ENCODE data around the gene ZFP36.

Gene ZFP36

DNA sequence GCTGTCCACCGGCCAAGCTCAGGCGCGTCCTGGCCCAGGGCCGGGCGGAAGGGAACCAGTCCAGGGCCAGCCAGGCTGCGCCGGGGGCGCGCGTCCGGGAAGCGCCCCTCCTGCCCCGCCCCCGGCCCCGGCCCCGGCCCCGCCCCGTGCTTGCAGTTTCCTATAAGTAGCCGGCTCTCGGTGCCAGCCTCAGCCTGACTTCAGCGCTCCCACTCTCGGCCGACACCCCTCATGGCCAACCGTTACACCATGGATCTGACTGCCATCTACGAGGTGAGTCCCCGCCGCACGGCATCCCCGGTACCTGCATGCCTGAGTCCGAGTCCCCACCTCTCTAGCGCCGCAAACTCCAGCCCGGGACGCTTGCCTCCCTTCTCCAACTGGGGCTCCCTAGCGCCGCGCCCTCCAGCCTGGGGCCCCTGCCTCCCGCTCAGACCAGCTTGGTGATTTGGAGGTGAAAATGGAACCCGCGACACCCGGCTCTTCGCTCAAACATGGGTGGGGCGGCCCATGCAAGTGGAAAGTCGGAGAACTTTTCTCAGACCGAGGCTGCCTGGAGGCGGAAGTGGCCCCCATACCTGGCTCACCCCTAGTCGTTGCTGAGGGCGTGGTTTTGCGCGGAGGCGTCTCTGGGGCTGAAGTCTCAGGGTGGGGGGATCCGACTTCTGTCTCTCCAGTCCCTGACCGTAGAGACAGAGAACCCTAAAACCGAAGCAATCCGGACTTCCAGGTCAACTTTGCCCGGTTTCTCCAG lies at the start of gene ZFP36:
Gene ZFP36, plus strand, starts transcription at position 192 of the 754 bp plus-strand sequence. Its CDS starts 58 bp downstream, at position 250.
- peaks cover 12% of the 10 kb centered on the region; the same call in 1 of the 2 replicates for H3K36me3 ChIP-seq (replicated peaks; ENCODE audit: insufficient read depth, low read length)
- no peaks in the 10 kb centered on the region for H3K9me3 ChIP-seq (replicated peaks; ENCODE audit: insufficient read depth, low read length)
- peaks cover 20% of the 10 kb centered on the region; the same call in 1 of the 2 replicates for H4K20me1 ChIP-seq (ENCODE audit: insufficient read depth, low read length)
- H3F3A ChIP-seq (ENCODE audit: insufficient read depth, low read length), result peaks cover 95% of the 10 kb centered on the region
- peak within 1 kb of the TSS; percentile 99 for H3K4me2 ChIP-seq (ENCODE audit: low read depth, low read length)
- TF ChIP-seq CTCF (IDR thresholded peaks at IDR 0.05; ENCODE audit: low read length) (no peak), EZH2 (optimal IDR thresholded peaks at IDR 0.05; ENCODE audit: low read depth, low read length) (no peak), EZH2phosphoT487 (IDR thresholded peaks at IDR 0.05; ENCODE audit: low read length) (no peak)
- no peak within 1 kb of the TSS for H2AFZ ChIP-seq (ENCODE audit: low read length)
- H3K27me3 ChIP-seq (replicated peaks; ENCODE audit: insufficient read depth, low read length), result no peaks in the 10 kb centered on the region
- no peaks in the 10 kb centered on the region for H3K9me2 ChIP-seq (replicated peaks; ENCODE audit: insufficient read depth, low read length)
- H3K4me1 ChIP-seq (ENCODE audit: low read length), result peaks cover 38% of the 10 kb centered on the region
- H3K9ac ChIP-seq (ENCODE audit: low read length), result peak within 1 kb of the TSS; percentile 100
- peaks cover 24% of the 10 kb centered on the region for H3K79me2 ChIP-seq (ENCODE audit: low read length)
- peak within 1 kb of the TSS; percentile 100 for H3K27ac ChIP-seq (ENCODE audit: low read length)
- peak; percentile 81 for DNase-seq
- peak within 1 kb of the TSS; percentile 98 for H3K4me3 ChIP-seq (ENCODE audit: low read length)

GRCh38 chr19:39359026-39359425 lies 47.6 kb upstream of the ZFP36 start:
- Histone ChIP-seq H3K9me3 (replicated peaks; ENCODE audit: insufficient read depth, low read length) (no peaks in the 10 kb centered on the region), H3K36me3 (replicated peaks; ENCODE audit: insufficient read depth, low read length) (peaks cover 6% of the 10 kb centered on the region; the same call in 1 of the 2 replicates), H3F3A (ENCODE audit: insufficient read depth, low read length) (no peaks in the 10 kb centered on the region), H3K9ac (ENCODE audit: low read length) (no peak overlapping the region), H3K4me3 (ENCODE audit: low read length) (no peak overlapping the region), H3K4me2 (ENCODE audit: low read depth, low read length) (no peak overlapping the region), H3K4me1 (ENCODE audit: low read length) (no peaks in the 10 kb centered on the region), H3K9me2 (replicated peaks; ENCODE audit: insufficient read depth, low read length) (no peaks in the 10 kb centered on the region), H3K27me3 (replicated peaks; ENCODE audit: insufficient read depth, low read length) (no peaks in the 10 kb centered on the region), H3K27ac (ENCODE audit: low read length) (no peak overlapping the region), H4K20me1 (ENCODE audit: insufficient read depth, low read length) (no peaks in the 10 kb centered on the region), H3K79me2 (ENCODE audit: low read length) (0 out of 2 replicates have a peak, but pooled peaks cover 3% of the 10 kb centered on the region), H2AFZ (ENCODE audit: low read length) (no peak overlapping the region)
- TF ChIP-seq CTCF (IDR thresholded peaks at IDR 0.05; ENCODE audit: low read length), result no peak
- no peak for TF ChIP-seq EZH2phosphoT487 (IDR thresholded peaks at IDR 0.05; ENCODE audit: low read length)
- TF ChIP-seq EZH2 (optimal IDR thresholded peaks at IDR 0.05; ENCODE audit: low read depth, low read length), result no peak
- DNase-seq, result no peak

DNA sequence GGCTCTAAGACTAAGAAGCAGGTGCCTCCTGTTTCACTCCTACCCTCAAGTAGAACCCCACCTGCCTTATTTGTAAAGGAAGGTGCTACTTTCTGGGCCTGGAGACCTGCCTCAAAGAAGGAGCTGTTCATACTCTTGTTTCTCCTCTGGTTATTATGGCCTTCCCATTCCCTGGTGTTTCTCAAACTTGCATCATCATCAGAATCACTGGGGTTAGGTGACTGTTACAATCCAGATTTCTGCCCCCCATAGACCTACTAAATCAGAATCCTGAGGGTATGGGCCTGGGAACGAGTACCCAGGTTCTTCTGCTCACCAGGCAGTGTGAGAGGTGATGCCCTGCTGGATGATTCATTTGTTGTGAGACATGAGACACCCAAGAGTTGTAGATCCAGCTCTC lies 46.0 kb upstream of the ZFP36 start:
- H3K4me2 ChIP-seq (ENCODE audit: low read depth, low read length), result no peak overlapping the region
- H3K9me2 ChIP-seq (replicated peaks; ENCODE audit: insufficient read depth, low read length), result no peaks in the 10 kb centered on the region
- no peaks in the 10 kb centered on the region for H3K79me2 ChIP-seq (ENCODE audit: low read length)
- no peaks in the 10 kb centered on the region for H3K9me3 ChIP-seq (replicated peaks; ENCODE audit: insufficient read depth, low read length)
- H3K27ac ChIP-seq (ENCODE audit: low read length), result no peak overlapping the region
- H3K36me3 ChIP-seq (replicated peaks; ENCODE audit: insufficient read depth, low read length), result peaks cover 6% of the 10 kb centered on the region; the same call in 1 of the 2 replicates
- no peak overlapping the region for H3K9ac ChIP-seq (ENCODE audit: low read length)
- no peak overlapping the region for H2AFZ ChIP-seq (ENCODE audit: low read length)
- no peak overlapping the region for H3K4me3 ChIP-seq (ENCODE audit: low read length)
- H3K27me3 ChIP-seq (replicated peaks; ENCODE audit: insufficient read depth, low read length), result no peaks in the 10 kb centered on the region
- H3K4me1 ChIP-seq (ENCODE audit: low read length), result no peaks in the 10 kb centered on the region
- no peaks in the 10 kb centered on the region for H3F3A ChIP-seq (ENCODE audit: insufficient read depth, low read length)
- DNase-seq, result no peak
- H4K20me1 ChIP-seq (ENCODE audit: insufficient read depth, low read length), result no peaks in the 10 kb centered on the region
- TF ChIP-seq EZH2phosphoT487 (IDR thresholded peaks at IDR 0.05; ENCODE audit: low read length), result no peak
- no peak for TF ChIP-seq CTCF (IDR thresholded peaks at IDR 0.05; ENCODE audit: low read length)
- no peak for TF ChIP-seq EZH2 (optimal IDR thresholded peaks at IDR 0.05; ENCODE audit: low read depth, low read length)
